Upper lobe of right lung (tissue), 1 donor: ENCODE measurements around the gene PLSCR4. TPM values are rescaled to one million over a fixed set of nuclear protein-coding genes. Genes with fewer than 3 reads are reported as not detected.

Source experiments
- ATAC-seq: fragments of 200-7000 bp; cut with Tn5 transposase; one replicate; pipeline ENCODE4 v1.9.1; 2020; ENCODE audit warnings: mild to moderate bottlenecking, moderate library complexity
- DNase-seq: peaks from one replicate; pipeline ENCODE4 v3.0.0-alpha.2; 2020
- H3K27ac ChIP-seq: fragments of 200-600 bp; one replicate; pipeline ENCODE4 v1.8.0; 2022
- H3K27me3 ChIP-seq: fragments of 200-600 bp; one replicate; pipeline ENCODE4 v1.8.0; 2022; ENCODE audit warnings: mild to moderate bottlenecking
- H3K36me3 ChIP-seq: fragments of 200-600 bp; one replicate; pipeline ENCODE4 v1.8.0; 2022
- H3K4me1 ChIP-seq: fragments of 200-600 bp; one replicate; pipeline ENCODE4 v1.8.0; 2022
- H3K4me3 ChIP-seq: fragments of 200-600 bp; one replicate; pipeline ENCODE4 v1.8.0; 2022; ENCODE audit warnings: mild to moderate bottlenecking
- H3K9me3 ChIP-seq: fragments of 200-600 bp; one replicate; pipeline ENCODE4 v1.8.0; 2022
- intact Hi-C: fragments of 100-400 bp; cut with DNase I; formaldehyde crosslinking; loops from one replicate; pipeline ENCODE4 v1.11.0; 2022
- total RNA-seq: library from RNA; stranded (reverse); fragmentation: NEBNext Ultra II Directional; extraction: Animal tissue kit (Norgen Biotek cat#: 25700); gene quantifications from one replicate; pipeline ENCODE4 v1.2.1, GENCODE V29; 2021
- TF ChIP-seq, protein P1 (sequence below): fragments of 200-600 bp; IDR thresholded peaks from one replicate; pipeline ENCODE4 v1.8.0; 2022; ENCODE audit warnings: antibody characterized with exemption
- donor health status: DM: no; HTN: yes; CAD: no; lungs with severe emphysema.

Gene PLSCR4
- total RNA-seq, 1 donor from 2014 or later, result 84.1 TPM

DNA sequence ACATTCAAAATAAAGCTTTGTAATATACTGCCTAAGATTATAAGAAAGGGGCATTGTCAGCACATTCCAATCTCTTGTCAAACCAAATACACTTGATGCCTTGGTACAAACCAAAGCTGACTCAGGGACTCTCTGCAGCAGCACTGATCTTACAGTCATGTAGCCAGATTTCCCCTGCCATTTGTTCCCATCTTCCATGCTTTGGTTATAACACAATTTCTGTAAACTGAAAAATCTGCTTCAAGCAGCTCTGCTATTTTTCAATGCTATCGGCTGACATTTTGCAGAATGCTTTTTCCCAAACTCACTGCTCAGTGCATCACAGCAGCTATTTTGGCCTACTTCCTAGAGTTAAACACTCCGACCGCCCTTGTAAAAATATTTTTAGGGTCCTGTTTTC, 108.1 kb downstream of the PLSCR4 start:
- Histone ChIP-seq H3K4me1 (no peaks in the 10 kb centered on the region), H3K27me3 (no peaks in the 10 kb centered on the region), H3K27ac (no peak overlapping the region), H3K36me3 (no peaks in the 10 kb centered on the region), H3K9me3 (no peaks in the 10 kb centered on the region), H3K4me3 (no peak overlapping the region)
- intact Hi-C loops, result no loop called here
- DNase-seq (no peak), ATAC-seq (peak; percentile 72)
- TF ChIP-seq, protein P1, sequence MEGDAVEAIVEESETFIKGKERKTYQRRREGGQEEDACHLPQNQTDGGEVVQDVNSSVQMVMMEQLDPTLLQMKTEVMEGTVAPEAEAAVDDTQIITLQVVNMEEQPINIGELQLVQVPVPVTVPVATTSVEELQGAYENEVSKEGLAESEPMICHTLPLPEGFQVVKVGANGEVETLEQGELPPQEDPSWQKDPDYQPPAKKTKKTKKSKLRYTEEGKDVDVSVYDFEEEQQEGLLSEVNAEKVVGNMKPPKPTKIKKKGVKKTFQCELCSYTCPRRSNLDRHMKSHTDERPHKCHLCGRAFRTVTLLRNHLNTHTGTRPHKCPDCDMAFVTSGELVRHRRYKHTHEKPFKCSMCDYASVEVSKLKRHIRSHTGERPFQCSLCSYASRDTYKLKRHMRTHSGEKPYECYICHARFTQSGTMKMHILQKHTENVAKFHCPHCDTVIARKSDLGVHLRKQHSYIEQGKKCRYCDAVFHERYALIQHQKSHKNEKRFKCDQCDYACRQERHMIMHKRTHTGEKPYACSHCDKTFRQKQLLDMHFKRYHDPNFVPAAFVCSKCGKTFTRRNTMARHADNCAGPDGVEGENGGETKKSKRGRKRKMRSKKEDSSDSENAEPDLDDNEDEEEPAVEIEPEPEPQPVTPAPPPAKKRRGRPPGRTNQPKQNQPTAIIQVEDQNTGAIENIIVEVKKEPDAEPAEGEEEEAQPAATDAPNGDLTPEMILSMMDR, result no peak

Other genes starting within 250 kb of the PLSCR4 start
- 23.7 TPM for gene PLOD2, start 89.9 kb downstream of the PLSCR4 start, total RNA-seq
- gene PLSCR2, start 218.5 kb upstream of the PLSCR4 start, total RNA-seq, result not detected